ENCODE results near the gene HECA. TPM values are rescaled to one million over a fixed set of nuclear protein-coding genes. Genes with fewer than 3 reads are reported as not detected.

The HECA gene
- total and polyA plus RNA-seq, 10 of the 15 experiments (the other 5 are each of a cell fraction or from before 2014, with no cell fraction given): 0.52 to 7.2 (median 2.7) TPM

DNA sequence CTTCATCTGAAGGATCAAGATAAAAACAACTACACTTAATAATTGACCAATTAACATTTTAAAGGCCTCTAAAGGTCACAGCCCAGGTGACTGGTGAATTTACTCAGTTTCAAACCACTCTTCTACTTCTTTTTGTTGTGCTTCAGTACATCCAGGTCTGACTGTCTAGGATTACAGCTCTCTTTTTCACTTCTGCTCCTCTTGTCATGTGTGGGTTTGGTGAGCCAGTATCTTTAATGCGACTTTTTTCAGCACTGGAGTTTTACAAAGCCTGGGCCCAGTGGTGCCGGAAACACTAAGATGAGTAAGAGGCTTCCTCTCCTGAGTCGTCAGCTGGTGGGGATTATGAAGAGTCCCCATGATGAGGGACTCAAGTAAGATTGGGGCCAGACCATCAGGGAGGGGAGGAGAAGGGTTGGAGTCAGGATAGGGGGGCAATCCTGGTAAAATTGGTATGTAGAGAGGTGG is 27.0 kb downstream of the HECA start (continued):
- TF ChIP-seq ZBTB40 (IDR thresholded peaks at IDR 0.05; ENCODE audit: borderline replicate concordance): no peak; the same call in 1 of the 2 replicates
- peak; percentile 70 for TF ChIP-seq IKZF1 (conservative IDR thresholded peaks at IDR 0.05)
- peak; percentile 87 for TF ChIP-seq RUNX3 (IDR thresholded peaks at IDR 0.05; ENCODE audit: low read length)
- TF ChIP-seq, protein P1, sequence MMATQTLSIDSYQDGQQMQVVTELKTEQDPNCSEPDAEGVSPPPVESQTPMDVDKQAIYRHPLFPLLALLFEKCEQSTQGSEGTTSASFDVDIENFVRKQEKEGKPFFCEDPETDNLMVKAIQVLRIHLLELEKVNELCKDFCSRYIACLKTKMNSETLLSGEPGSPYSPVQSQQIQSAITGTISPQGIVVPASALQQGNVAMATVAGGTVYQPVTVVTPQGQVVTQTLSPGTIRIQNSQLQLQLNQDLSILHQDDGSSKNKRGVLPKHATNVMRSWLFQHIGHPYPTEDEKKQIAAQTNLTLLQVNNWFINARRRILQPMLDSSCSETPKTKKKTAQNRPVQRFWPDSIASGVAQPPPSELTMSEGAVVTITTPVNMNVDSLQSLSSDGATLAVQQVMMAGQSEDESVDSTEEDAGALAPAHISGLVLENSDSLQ (IDR thresholded peaks at IDR 0.05): 0 out of 2 replicates have a peak, but pooled peaks have one; percentile 22
- TF ChIP-seq, protein P2, sequence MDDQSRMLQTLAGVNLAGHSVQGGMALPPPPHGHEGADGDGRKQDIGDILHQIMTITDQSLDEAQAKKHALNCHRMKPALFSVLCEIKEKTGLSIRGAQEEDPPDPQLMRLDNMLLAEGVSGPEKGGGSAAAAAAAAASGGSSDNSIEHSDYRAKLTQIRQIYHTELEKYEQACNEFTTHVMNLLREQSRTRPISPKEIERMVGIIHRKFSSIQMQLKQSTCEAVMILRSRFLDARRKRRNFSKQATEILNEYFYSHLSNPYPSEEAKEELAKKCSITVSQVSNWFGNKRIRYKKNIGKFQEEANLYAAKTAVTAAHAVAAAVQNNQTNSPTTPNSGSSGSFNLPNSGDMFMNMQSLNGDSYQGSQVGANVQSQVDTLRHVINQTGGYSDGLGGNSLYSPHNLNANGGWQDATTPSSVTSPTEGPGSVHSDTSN (IDR thresholded peaks at IDR 0.05; ENCODE audit: insufficient replicate concordance, low read depth, low read length): no peak
- TF ChIP-seq ZBED1 (IDR thresholded peaks at IDR 0.05; ENCODE audit: borderline replicate concordance): peak; percentile 79; the same call in 1 of the 2 replicates
- 0 out of 4 replicates have a peak, but pooled peaks of 1 of the 2 experiments have one; percentile 42 for TF ChIP-seq SRF (IDR thresholded peaks at IDR 0.05; ENCODE audit: low read depth in 2 of 2, low read length in 2 of 2)
- peak; percentile 93 for TF ChIP-seq MTA2 (IDR thresholded peaks at IDR 0.05; ENCODE audit: low read depth)
- TF ChIP-seq NFIC (IDR thresholded peaks at IDR 0.05; ENCODE audit: low read depth, low read length): peak; percentile 95
- peak; percentile 75 for TF ChIP-seq RELB (IDR thresholded peaks at IDR 0.05; ENCODE audit: low read depth)
- TF ChIP-seq PML (IDR thresholded peaks at IDR 0.05; ENCODE audit: low read length): peak; percentile 60; the same call in 1 of the 2 replicates
- TF ChIP-seq IRF4 (IDR thresholded peaks at IDR 0.05; ENCODE audit: low read depth, low read length): peak; percentile 71; the same call in 1 of the 2 replicates
- peak; percentile 95 for TF ChIP-seq SPI1 (IDR thresholded peaks at IDR 0.05; ENCODE audit: borderline replicate concordance, insufficient read depth, low read depth, low read length)
- TF ChIP-seq ZZZ3 (IDR thresholded peaks at IDR 0.05; ENCODE audit: control insufficient read depth, insufficient read length, low read depth): no peak
- peak; percentile 82 for TF ChIP-seq EED (IDR thresholded peaks at IDR 0.05; ENCODE audit: low read depth)
- TF ChIP-seq ZNF207 (IDR thresholded peaks at IDR 0.05; ENCODE audit: borderline replicate concordance): no peak
- no peak for TF ChIP-seq FOXK2 (IDR thresholded peaks at IDR 0.05)
- peak; percentile 11; the same call in 1 of the 2 replicates for TF ChIP-seq ZNF24 (IDR thresholded peaks at IDR 0.05)
